ENCODE results near the gene TBR1.

The TBR1 gene

GRCh38 chr2:161374446-161374845 is 41.7 kb upstream of the TBR1 start:
- in situ Hi-C loops (cut with MboI; ENCODE audit: low sequenced_read_pairs, unreplicated experiment) = no loop called here
- no peak for TF ChIP-seq CTCF (IDR thresholded peaks at IDR 0.05; ENCODE audit: borderline replicate concordance, control extremely low read depth, extremely low read depth, insufficient read depth, missing control alignments)
- no peak for DNase-seq (ENCODE audit: low spot score)

DNA sequence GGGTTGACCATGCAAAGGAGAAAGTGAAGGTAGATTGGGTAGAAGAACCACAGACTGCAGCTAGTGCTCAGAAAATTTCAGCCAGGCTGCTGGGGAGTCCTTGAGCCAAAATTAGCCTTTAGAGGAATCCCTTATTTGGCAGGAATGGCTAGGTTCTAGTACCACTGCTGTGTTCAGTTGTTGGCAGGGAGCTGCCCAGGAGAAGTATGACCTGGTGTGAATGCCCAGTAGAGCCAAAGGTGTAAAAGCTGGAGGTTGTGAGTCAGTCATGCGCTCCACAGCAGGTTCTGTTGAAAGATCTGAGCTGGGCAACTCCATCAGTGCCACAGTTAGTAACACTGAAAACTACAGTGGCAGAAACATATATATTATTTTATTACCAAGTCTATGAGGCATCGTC is 36.4 kb upstream of the TBR1 start:
- in situ Hi-C loops (cut with MboI; ENCODE audit: low sequenced_read_pairs, unreplicated experiment) = no loop called here
- no peak for DNase-seq (ENCODE audit: low spot score)
- no peak for TF ChIP-seq CTCF (IDR thresholded peaks at IDR 0.05; ENCODE audit: borderline replicate concordance, control extremely low read depth, extremely low read depth, insufficient read depth, missing control alignments)

- in situ Hi-C loops (cut with MboI; ENCODE audit: low sequenced_read_pairs, unreplicated experiment) = no loop called here
- no peak for TF ChIP-seq CTCF (IDR thresholded peaks at IDR 0.05; ENCODE audit: borderline replicate concordance, control extremely low read depth, extremely low read depth, insufficient read depth, missing control alignments)
- DNase-seq (ENCODE audit: low spot score) = no peak
These were observed 34.6 kb upstream of the TBR1 start for GRCh38 chr2:161381546-161381945.

DNA sequence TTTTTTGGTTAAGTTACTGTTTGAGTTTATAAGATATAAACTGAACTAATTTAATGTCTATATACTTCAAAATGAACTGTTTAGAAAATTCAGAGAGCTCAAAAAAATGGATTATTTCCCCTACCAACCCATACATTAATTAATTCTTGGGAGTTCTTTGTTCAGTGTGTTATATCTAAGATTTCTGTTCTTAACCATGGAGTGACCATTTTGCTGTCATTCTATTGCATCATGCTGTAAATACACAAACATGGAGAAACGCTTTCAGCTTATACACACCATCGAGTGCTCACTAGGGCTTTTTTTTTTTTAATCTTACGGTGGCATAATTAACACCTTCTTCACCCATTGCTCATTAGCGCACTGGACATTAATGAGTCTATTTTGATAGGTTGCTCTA is 33.4 kb upstream of the TBR1 start:
- in situ Hi-C loops (cut with MboI; ENCODE audit: low sequenced_read_pairs, unreplicated experiment) = no loop called here
- TF ChIP-seq CTCF (IDR thresholded peaks at IDR 0.05; ENCODE audit: borderline replicate concordance, control extremely low read depth, extremely low read depth, insufficient read depth, missing control alignments) = no peak
- DNase-seq (ENCODE audit: low spot score) = no peak

- no peak for TF ChIP-seq CTCF (IDR thresholded peaks at IDR 0.05; ENCODE audit: borderline replicate concordance, control extremely low read depth, extremely low read depth, insufficient read depth, missing control alignments)
- in situ Hi-C loops (cut with MboI; ENCODE audit: low sequenced_read_pairs, unreplicated experiment) = no loop called here
- no peak for DNase-seq (ENCODE audit: low spot score)
These were observed 31.2 kb upstream of the TBR1 start for GRCh38 chr2:161384864-161385263.

- in situ Hi-C loops (cut with MboI; ENCODE audit: low sequenced_read_pairs, unreplicated experiment) = no loop called here
- TF ChIP-seq CTCF (IDR thresholded peaks at IDR 0.05; ENCODE audit: borderline replicate concordance, control extremely low read depth, extremely low read depth, insufficient read depth, missing control alignments) = no peak
- DNase-seq (ENCODE audit: low spot score) = no peak
These were observed 29.8 kb upstream of the TBR1 start for GRCh38 chr2:161386228-161386824.
